Measurements from ENCODE around the gene CCDC102B. TPM values are rescaled to one million over a fixed set of nuclear protein-coding genes. Genes with fewer than 3 reads are reported as not detected.

The CCDC102B gene
- total and polyA plus RNA-seq, 2 of the 8 experiments (the other 6 are each of a cell fraction or from before 2014, with no cell fraction given) = 0.80 to 1.1 TPM

DNA sequence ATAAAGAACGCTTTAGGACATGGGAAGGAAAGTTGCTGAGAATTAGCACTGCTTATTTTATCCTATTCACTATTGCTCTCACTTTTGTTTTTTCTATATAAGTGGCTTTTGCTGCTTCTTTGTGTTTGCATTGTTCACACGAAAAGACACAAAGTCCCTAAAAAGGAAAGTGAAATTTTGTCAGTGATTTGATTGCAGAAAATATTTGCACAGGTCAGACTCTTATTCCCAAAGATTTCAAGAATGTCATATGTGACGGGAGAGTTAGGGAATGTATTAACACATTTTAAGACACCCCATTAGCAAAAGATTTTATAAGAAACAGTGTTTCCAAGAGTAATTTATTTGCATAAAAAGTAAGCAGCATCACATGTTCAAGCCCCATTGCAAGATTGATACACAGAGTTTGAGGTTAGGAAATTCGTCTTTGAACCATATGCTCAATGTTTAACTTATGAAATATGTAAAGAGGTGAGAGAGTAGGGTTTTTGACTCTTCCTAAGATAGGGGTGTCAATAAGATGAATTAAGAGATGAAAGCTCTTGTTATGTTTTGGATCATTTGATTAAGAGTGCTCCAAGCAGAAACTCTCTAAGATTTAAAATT lies 57.0 kb downstream of the CCDC102B start:
- Histone ChIP-seq H3K14ac (ENCODE audit: insufficient read length) (no peak overlapping the region), H3K4ac (replicated peaks; ENCODE audit: insufficient read length, low read depth, low read length) (no peak overlapping the region), H3K4me2 (ENCODE audit: insufficient read depth in 1 of 2, low read depth in 2 of 2, low read length in 2 of 2) (no peak overlapping the region), H3K4me1 (replicated peaks in 1 of 4; ENCODE audit: control insufficient read depth in 3 of 4, insufficient read depth in 4 of 4, low read length in 3 of 4) (no peaks in the 10 kb centered on the region), H3K36me3 (ENCODE audit: control insufficient read depth in 2 of 4, insufficient read depth in 4 of 4, low read length in 3 of 4) (no peaks in the 10 kb centered on the region), H3K79me2 (ENCODE audit: control insufficient read depth in 1 of 2, insufficient read depth in 2 of 2, low read length in 2 of 2) (no peaks in the 10 kb centered on the region), H3K79me1 (ENCODE audit: low read depth, low read length) (no peaks in the 10 kb centered on the region), H3K56ac (replicated peaks; ENCODE audit: insufficient read length, low read depth, low read length) (no peak overlapping the region), H3K18ac (ENCODE audit: extremely low read depth, low read length) (no peak overlapping the region), H4K5ac (ENCODE audit: insufficient read length, low read depth, low read length) (no peak overlapping the region), H3K27ac (ENCODE audit: low read depth, low read length) (no peak overlapping the region), H3K9me3 (ENCODE audit: insufficient read depth in 2 of 2, low read depth in 1 of 2, low read length in 1 of 2) (no peaks in the 10 kb centered on the region), H2AFZ (ENCODE audit: low read length) (no peak overlapping the region), H2BK5ac (ENCODE audit: low read depth, low read length) (no peak overlapping the region), H4K20me1 (replicated peaks in 1 of 2; ENCODE audit: control insufficient read depth in 1 of 2, insufficient read depth in 2 of 2, low read length in 2 of 2) (no peaks in the 10 kb centered on the region), H4K8ac (ENCODE audit: extremely low read depth, insufficient read depth, low read length) (no peak overlapping the region), H3K27me3 (replicated peaks in 1 of 4; ENCODE audit: control insufficient read depth in 3 of 4, extremely low read depth in 1 of 4, insufficient read depth in 3 of 4, low read length in 3 of 4) (no peaks in the 10 kb centered on the region), H4K91ac (replicated peaks; ENCODE audit: insufficient read length, low read length) (no peak overlapping the region), H3K9ac (replicated peaks in 1 of 4; ENCODE audit: extremely low read depth in 1 of 4, low read depth in 3 of 4, low read length in 3 of 4) (no peak overlapping the region), H3K23me2 (ENCODE audit: low read depth, low read length) (no peaks in the 10 kb centered on the region), H2BK15ac (ENCODE audit: low read length) (no peak overlapping the region), H3K4me3 (ENCODE audit: extremely low read depth in 1 of 4, insufficient read depth in 2 of 4, low read depth in 3 of 4, low read length in 4 of 4) (no peak overlapping the region), H3K23ac (ENCODE audit: insufficient read length) (no peak overlapping the region), H2BK20ac (ENCODE audit: low read length) (no peak overlapping the region), H2BK120ac (replicated peaks; ENCODE audit: low read depth, low read length) (no peak overlapping the region), H2AK5ac (ENCODE audit: low read depth, low read length) (no peak overlapping the region), H2BK12ac (ENCODE audit: low read depth, low read length) (no peak overlapping the region)
- ChIA-PET CTCF (ENCODE audit: partially characterized antibody) (interaction anchor here (1.9 kb wide), 1 partner anchor 8 kb away, joined by 6 read pairs; no protein-coding TSS in a partner anchor), POLR2A (ENCODE audit: partially characterized antibody) (no interaction called here)
- no peak for TF ChIP-seq CEBPB (IDR thresholded peaks at IDR 0.05; ENCODE audit: low read depth, low read length)
- TF ChIP-seq CTBP2 (IDR thresholded peaks at IDR 0.05; ENCODE audit: borderline replicate concordance, insufficient read depth, insufficient read length, low read length) = no peak
- 89% methylated on average over 4 of the region's 4 CpGs; no CpG with 5 or more reads in 1 of the 2 experiments for WGBS, 2 experiments (ENCODE audit: extremely low coverage in 1 of 2, insufficient coverage in 1 of 2, insufficient read length in 1 of 2, insufficient replicate concordance in 2 of 2, low coverage in 1 of 2, low lambda C conversion rate in 2 of 2, missing lambda C conversion rate in 1 of 2)
- no peak for DNase-seq (ENCODE audit: low read depth in 1 of 2, low spot score in 2 of 2)
- no peak for FAIRE-seq
